H9 (cell line): ENCODE results near the gene BICDL1. TPM values are rescaled to one million over a fixed set of nuclear protein-coding genes. Genes with fewer than 3 reads are reported as not detected.

Source experiments
- DNase-seq: peaks from one replicate; pipeline ENCODE4 v3.0.0-alpha.2; 2017
- H2AFZ ChIP-seq: one replicate; pipeline ENCODE4 v1.6.1; 2013; ENCODE audit warnings: mild to moderate bottlenecking, low read length, control low read depth, moderate library complexity
- H2AK5ac ChIP-seq: 2 replicates; pipeline ENCODE4 v1.6.1; 2013; ENCODE audit warnings: low read length, control low read depth, mixed read lengths; ENCODE audit not compliant: insufficient read length
- H2BK120ac ChIP-seq: one replicate; pipeline ENCODE4 v1.6.1; 2013; ENCODE audit warnings: low read depth, mild to moderate bottlenecking, low read length, control low read depth, inconsistent platforms; ENCODE audit not compliant: poor library complexity, severe bottlenecking
- H2BK12ac ChIP-seq: 2 replicates; pipeline ENCODE4 v1.6.1; 2013; ENCODE audit warnings: low read length, control low read depth, mixed read lengths, low read depth; ENCODE audit not compliant: insufficient read length
- H2BK15ac ChIP-seq: 2 replicates; pipeline ENCODE4 v1.6.1; 2013; ENCODE audit warnings: low read depth, low read length, control low read depth
- H2BK20ac ChIP-seq: one replicate; pipeline ENCODE4 v1.6.1; 2013; ENCODE audit warnings: low read depth, mild to moderate bottlenecking, low read length, control low read depth, inconsistent platforms; ENCODE audit not compliant: poor library complexity, severe bottlenecking
- H2BK5ac ChIP-seq: 2 replicates; pipeline ENCODE4 v1.6.1; 2013; ENCODE audit warnings: low read length, control low read depth, mixed read lengths; ENCODE audit not compliant: insufficient read length
- H3K14ac ChIP-seq: 2 replicates; pipeline ENCODE4 v1.6.1; 2013; ENCODE audit warnings: low read length, control low read depth; ENCODE audit not compliant: insufficient read depth
- H3K18ac ChIP-seq: 2 replicates; pipeline ENCODE4 v1.6.1; 2013; ENCODE audit warnings: low read depth, mild to moderate bottlenecking, mixed read lengths, low read length, control low read depth; ENCODE audit not compliant: insufficient read length
- H3K23ac ChIP-seq: 2 replicates; pipeline ENCODE4 v1.6.1; 2013; ENCODE audit warnings: low read length, control low read depth, mixed read lengths, low read depth; ENCODE audit not compliant: insufficient read length
- H3K23me2 ChIP-seq: 2 replicates; pipeline ENCODE4 v1.6.1; 2013; ENCODE audit warnings: low read depth, mild to moderate bottlenecking, mixed read lengths, low read length, control low read depth; ENCODE audit not compliant: insufficient read length, poor library complexity, severe bottlenecking
- H3K27ac ChIP-seq: 2 replicates; pipeline ENCODE4 v1.5.1; 2013; ENCODE audit warnings: low read length, control low read depth, mixed read lengths, low read depth; ENCODE audit not compliant: insufficient read length
- H3K27me3 ChIP-seq: 2 replicates; pipeline ENCODE4 v1.6.1; 2013; ENCODE audit warnings: low read length, control low read depth, inconsistent platforms; ENCODE audit not compliant: insufficient read depth
- H3K4ac ChIP-seq: 2 replicates; pipeline ENCODE4 v1.6.1; 2013; ENCODE audit warnings: low read depth, mild to moderate bottlenecking, control low read depth, inconsistent platforms, low read length, moderate library complexity
- H3K4me1 ChIP-seq: 2 replicates; pipeline ENCODE4 v1.6.1; 2013; ENCODE audit warnings: low read length, control low read depth, inconsistent platforms; ENCODE audit not compliant: insufficient read depth
- H3K4me2 ChIP-seq: 2 replicates; pipeline ENCODE4 v1.6.1; 2013; ENCODE audit warnings: low read length, control low read depth, mixed read lengths; ENCODE audit not compliant: insufficient read length, insufficient read depth
- H3K56ac ChIP-seq: 2 replicates; pipeline ENCODE4 v1.6.1; 2013; ENCODE audit warnings: low read depth, mild to moderate bottlenecking, mixed read lengths, low read length, control low read depth; ENCODE audit not compliant: insufficient read length
- H3K79me1 ChIP-seq: 2 replicates; pipeline ENCODE4 v1.6.1; 2013; ENCODE audit warnings: low read depth, mild to moderate bottlenecking, moderate library complexity, low read length, control low read depth, inconsistent platforms; ENCODE audit not compliant: insufficient read depth, poor library complexity, severe bottlenecking
- H3K79me2 ChIP-seq: 2 replicates; pipeline ENCODE4 v1.6.1; 2013; ENCODE audit warnings: low read length, control low read depth, inconsistent platforms; ENCODE audit not compliant: insufficient read depth
- H3K9ac ChIP-seq: 2 replicates; pipeline ENCODE4 v1.6.1; 2013; ENCODE audit warnings: low read length, control low read depth, mixed read lengths; ENCODE audit not compliant: insufficient read length; ENCODE audit errors: extremely low read depth
- H3K9me3 ChIP-seq: one replicate; pipeline ENCODE4 v1.6.1; 2013; ENCODE audit warnings: low read depth, low read length, inconsistent platforms; ENCODE audit not compliant: control insufficient read depth
- H3T11ph ChIP-seq: one replicate; pipeline ENCODE4 v1.6.1; 2013; ENCODE audit warnings: mild to moderate bottlenecking, low read length, control low read depth, inconsistent platforms
- H4K20me1 ChIP-seq: one replicate; pipeline ENCODE4 v1.6.1; 2013; ENCODE audit not compliant: control insufficient read depth, insufficient read length, insufficient read depth
- H4K5ac ChIP-seq: 2 replicates; pipeline ENCODE4 v1.6.1; 2013; ENCODE audit warnings: low read depth, mild to moderate bottlenecking, mixed read lengths, low read length, control low read depth; ENCODE audit not compliant: insufficient read length
- H4K8ac ChIP-seq: replicated peaks from 2 replicates; pipeline ENCODE4 v1.6.1; 2013; ENCODE audit warnings: low read length, control low read depth, mixed read lengths, low read depth; ENCODE audit not compliant: insufficient read length
- H4K91ac ChIP-seq: 2 replicates; pipeline ENCODE4 v1.6.1; 2013; ENCODE audit warnings: low read depth, mild to moderate bottlenecking, moderate library complexity, mixed read lengths, low read length, control low read depth; ENCODE audit not compliant: insufficient read length
- H3K27ac Mint-ChIP-seq, 3 experiments: 2 replicates in 2 of 3; 3 replicates in 1 of 3; pipeline ENCODE4 v1.8.0; 2020 to 2021; ENCODE audit warnings: mixed read lengths in 3 of 3, mild to moderate bottlenecking in 1 of 3, moderate library complexity in 1 of 3
- H3K27me3 Mint-ChIP-seq: 2 replicates; pipeline ENCODE4 v1.8.0; 2021; ENCODE audit warnings: low read depth, mild to moderate bottlenecking, moderate library complexity, mixed read lengths
- H3K36me3 Mint-ChIP-seq, 3 experiments: 2 replicates in 2 of 3; 3 replicates in 1 of 3; pipeline ENCODE4 v1.8.0; 2020 to 2021; ENCODE audit warnings: low read depth in 3 of 3, mixed read lengths in 3 of 3; ENCODE audit not compliant: insufficient read depth in 1 of 3
- H3K4me1 Mint-ChIP-seq, 2 experiments: 2 replicates each; pipeline ENCODE4 v1.8.0; 2020; ENCODE audit warnings: mixed read lengths in 2 of 2
- H3K4me3 Mint-ChIP-seq, 2 experiments: 2 replicates in 1 of 2; 3 replicates in 1 of 2; pipeline ENCODE4 v1.8.0; 2020 to 2021; ENCODE audit warnings: mild to moderate bottlenecking in 2 of 2, mixed read lengths in 2 of 2, moderate library complexity in 1 of 2
- H3K9me3 Mint-ChIP-seq, 2 experiments: 2 replicates in 1 of 2; 3 replicates in 1 of 2; pipeline ENCODE4 v1.8.0; 2020; ENCODE audit warnings: mild to moderate bottlenecking in 2 of 2, mixed read lengths in 2 of 2, moderate library complexity in 1 of 2
- CTCF ChIP-seq: fragments of 200-600 bp; sonication (generic); conservative IDR thresholded peaks from 3 replicates; pipeline ENCODE4 v1.8.0; 2021; ENCODE audit warnings: antibody characterized with exemption, mild to moderate bottlenecking
- WGBS: extraction: QIAGEN DNeasy Blood & Tissue Kit; methylation state at CpG from one replicate; pipeline ENCODE4 v1.1.7; 2013; ENCODE audit warnings: missing lambda C conversion rate, low lambda C conversion rate, mixed read lengths; ENCODE audit not compliant: insufficient read length; ENCODE audit errors: extremely low coverage; 5-methylcytosine and 5-hydroxymethylcytosine counted together
- total RNA-seq: library from RNA; stranded (reverse); gene quantifications from 2 replicates; pipeline ENCODE4 v1.2.1, GENCODE V29; 2021

Gene BICDL1
- total RNA-seq, 1 experiment from 2014 or later: 13.8 TPM

DNA sequence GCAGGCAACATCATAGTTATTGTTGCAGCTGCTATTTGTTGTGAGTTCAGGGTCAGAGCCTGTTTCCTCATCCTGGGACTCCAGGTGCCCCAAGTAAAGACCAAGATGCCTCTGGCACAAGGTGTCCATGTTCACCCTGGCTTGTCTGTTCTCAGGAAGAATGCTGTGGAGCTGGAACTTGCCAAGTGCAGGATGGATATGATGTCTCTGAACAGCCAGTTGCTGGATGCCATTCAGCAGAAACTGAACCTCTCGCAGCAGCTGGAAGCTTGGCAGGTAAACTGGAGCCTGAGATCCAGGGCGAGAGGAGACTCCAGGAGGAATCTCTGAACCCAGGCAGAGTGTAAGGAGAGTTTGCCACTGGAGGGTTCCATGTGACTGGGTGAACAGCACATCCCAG, 100.8 kb downstream of the BICDL1 start:
- no peak overlapping the region for H3K23ac ChIP-seq
- H2BK5ac ChIP-seq: no peak overlapping the region
- no peaks in the 10 kb centered on the region for H3K9me3 ChIP-seq
- H3K79me1 ChIP-seq: no peaks in the 10 kb centered on the region
- no peak overlapping the region for H3K9ac ChIP-seq
- no peak overlapping the region for H3K4ac ChIP-seq
- no peak overlapping the region for H2BK20ac ChIP-seq
- no peak overlapping the region for H4K8ac ChIP-seq
- H3K27me3 ChIP-seq: no peaks in the 10 kb centered on the region
- H3K23me2 ChIP-seq: no peaks in the 10 kb centered on the region
- H3K56ac ChIP-seq: no peak overlapping the region
- no peak overlapping the region for H2AK5ac ChIP-seq
- H3K14ac ChIP-seq: no peak overlapping the region
- no peak overlapping the region for H2BK15ac ChIP-seq
- H2AFZ ChIP-seq: no peak overlapping the region
- H4K91ac ChIP-seq: no peak overlapping the region
- no peaks in the 10 kb centered on the region for H3K79me2 ChIP-seq
- peak overlapping the region in 2 of 3 experiments; percentile 74 to 82; a peak in 3 of 7 replicates for H3K27ac Mint-ChIP-seq
- no peaks in the 10 kb centered on the region for H4K20me1 ChIP-seq
- no peaks in the 10 kb centered on the region; a peak in 1 of 5 replicates for H3K9me3 Mint-ChIP-seq
- no peak overlapping the region for H3T11ph ChIP-seq
- DNase-seq: no peak
- TF ChIP-seq CTCF: no peak
- H3K4me1 Mint-ChIP-seq: peaks cover 60 to 66% of the 10 kb centered on the region in 2 experiments
- no peak overlapping the region for H2BK12ac ChIP-seq
- no peak overlapping the region for H3K27ac ChIP-seq
- H3K4me3 Mint-ChIP-seq: no peak overlapping the region
- no peak overlapping the region for H2BK120ac ChIP-seq
- WGBS: no CpG with 5 or more reads among the region's 2 CpGs
- no peaks in the 10 kb centered on the region; the same call in 1 of the 2 replicates for H3K27me3 Mint-ChIP-seq
- no peak overlapping the region for H3K18ac ChIP-seq
- H3K4me1 ChIP-seq: peaks cover 9% of the 10 kb centered on the region; the same call in 1 of the 2 replicates
- peaks cover 10 to 18% (median 17%) of the 10 kb centered on the region in 3 experiments; a peak in 6 of 7 replicates for H3K36me3 Mint-ChIP-seq
- H3K4me2 ChIP-seq: no peak overlapping the region
- no peak overlapping the region for H4K5ac ChIP-seq
